Lung (tissue), 12 donors: ENCODE data around the gene BEND6. TPM values are rescaled to one million over a fixed set of nuclear protein-coding genes. Genes with fewer than 3 reads are reported as not detected.

ENCODE experiments used
- ATAC-seq: fragments of 200-7000 bp; cut with Tn5 transposase; one replicate; pipeline ENCODE4 v1.9.1; 2020; ENCODE audit warnings: moderate number of reproducible peaks; ENCODE audit not compliant: insufficient read depth, low FRiP score
- DNase-seq, 3 donors: peaks; one replicate each; pipeline ENCODE4 v3.0.0-alpha.2; 2013 to 2017
- H3K27ac ChIP-seq, 2 donors: one replicate each; pipeline ENCODE4 v1.5.1; 2013; ENCODE audit warnings: mild to moderate bottlenecking in 2 of 2, moderate library complexity in 2 of 2, control low read depth in 1 of 2, inconsistent platforms in 1 of 2, low read depth in 1 of 2, low read length in 1 of 2
- H3K27me3 ChIP-seq, 3 donors: one replicate each; pipeline ENCODE4 v1.5.1; 2013; ENCODE audit warnings: low read length in 2 of 3; ENCODE audit not compliant: control insufficient read depth in 3 of 3, insufficient read depth in 3 of 3
- H3K36me3 ChIP-seq, 4 donors: one replicate each; pipeline ENCODE4 v1.5.1; 2013; ENCODE audit warnings: low read length in 4 of 4, mild to moderate bottlenecking in 1 of 4, moderate library complexity in 1 of 4; ENCODE audit not compliant: control insufficient read depth in 4 of 4, insufficient read depth in 4 of 4
- H3K4me1 ChIP-seq, 5 donors: one replicate each; pipeline ENCODE4 v1.5.1; 2013; ENCODE audit warnings: low read length in 5 of 5, mild to moderate bottlenecking in 2 of 5, moderate library complexity in 1 of 5; ENCODE audit not compliant: control insufficient read depth in 5 of 5, insufficient read depth in 5 of 5
- H3K4me3 ChIP-seq: one replicate; pipeline ENCODE4 v1.5.1; 2013; ENCODE audit warnings: mild to moderate bottlenecking, control low read depth, moderate library complexity
- H3K9ac ChIP-seq, 2 donors: one replicate each; pipeline ENCODE4 v1.5.1; 2013; ENCODE audit warnings: low read length in 2 of 2, control low read depth in 1 of 2; ENCODE audit not compliant: insufficient read depth in 1 of 2
- H3K9me3 ChIP-seq, 4 donors: one replicate each; pipeline ENCODE4 v1.5.1; 2013; ENCODE audit warnings: low read length in 3 of 4, mild to moderate bottlenecking in 1 of 4, moderate library complexity in 1 of 4; ENCODE audit not compliant: control insufficient read depth in 4 of 4, insufficient read depth in 3 of 4
- WGBS, 2 donors: extraction: QIAGEN DNeasy Blood & Tissue Kit; methylation state at CpG; one replicate each; pipeline ENCODE4 v1.1.7; 2013; 5-methylcytosine and 5-hydroxymethylcytosine counted together
- polyA plus RNA-seq, 2 donors: library from polyadenylated mRNA; stranded (reverse); fragments of 200-250 nt; gene quantifications; one replicate each; pipeline ENCODE4 v1.2.1, GENCODE V29; 2013
- total RNA-seq, 2 donors: library from RNA; depleted of rRNA in 1 of 2; stranded (reverse); fragments of >200 nt in 1 of 2; gene quantifications; one replicate each; pipeline ENCODE4 v1.2.1, GENCODE V29; 2014 to 2021
- TF ChIP-seq, protein P1 (sequence below): IDR thresholded peaks from 2 replicates; pipeline ENCODE4 v1.5.1; 2012; ENCODE audit warnings: mild to moderate bottlenecking; ENCODE audit errors: control extremely low read depth, extremely low read depth
- donor health status: control.
- donor health status: control.
- donor health status: Bipolar disorder and iron deficiency.
- donor health status: healthy.
- donor health status: DM: yes; HTN: yes; CAD: no.

The BEND6 gene
- total and polyA plus RNA-seq, 4 donors, result 0.23 to 0.95 (median 0.51) TPM

DNA sequence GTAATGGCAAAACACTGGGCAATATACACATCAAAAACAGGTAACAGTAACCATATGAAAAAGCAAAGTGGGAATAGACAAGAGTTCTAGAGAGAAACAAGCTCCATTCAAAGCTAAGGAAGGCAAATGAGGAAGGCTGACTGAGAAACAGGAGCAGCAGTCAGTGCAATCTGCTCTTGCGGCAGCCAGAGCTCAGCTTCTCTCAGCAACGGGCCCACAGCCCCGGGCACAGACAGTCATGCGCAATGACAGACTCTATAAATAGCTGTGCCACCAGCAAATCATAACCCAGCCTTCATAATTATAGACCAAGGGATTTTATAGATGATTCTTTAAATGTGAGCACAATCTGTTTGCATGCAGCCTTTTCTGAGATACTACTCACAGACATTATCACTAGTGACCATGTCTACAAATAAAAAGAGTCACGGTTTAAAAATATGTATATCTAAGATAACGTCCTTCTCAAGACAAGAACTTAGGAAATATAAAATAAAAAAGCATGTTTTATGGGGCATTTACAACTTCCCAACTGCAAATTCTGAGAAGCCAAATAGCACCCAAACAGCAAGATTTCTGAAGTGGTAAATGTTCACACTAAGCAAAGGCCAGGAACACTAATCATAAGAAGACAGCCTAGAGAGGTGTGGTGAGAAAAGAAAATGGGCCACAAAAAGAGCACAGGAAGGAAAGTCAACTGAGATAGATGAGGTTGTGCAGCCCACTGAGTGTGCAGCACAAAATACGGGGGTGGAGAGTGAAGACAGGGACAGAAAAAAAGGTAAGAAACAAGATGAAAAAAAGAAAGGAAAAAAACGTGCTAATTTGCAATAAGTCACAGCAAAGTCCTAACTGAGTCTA, 39.9 kb upstream of the BEND6 start:
- H3K27ac ChIP-seq, result no peak overlapping the region
- TF ChIP-seq, protein P1, sequence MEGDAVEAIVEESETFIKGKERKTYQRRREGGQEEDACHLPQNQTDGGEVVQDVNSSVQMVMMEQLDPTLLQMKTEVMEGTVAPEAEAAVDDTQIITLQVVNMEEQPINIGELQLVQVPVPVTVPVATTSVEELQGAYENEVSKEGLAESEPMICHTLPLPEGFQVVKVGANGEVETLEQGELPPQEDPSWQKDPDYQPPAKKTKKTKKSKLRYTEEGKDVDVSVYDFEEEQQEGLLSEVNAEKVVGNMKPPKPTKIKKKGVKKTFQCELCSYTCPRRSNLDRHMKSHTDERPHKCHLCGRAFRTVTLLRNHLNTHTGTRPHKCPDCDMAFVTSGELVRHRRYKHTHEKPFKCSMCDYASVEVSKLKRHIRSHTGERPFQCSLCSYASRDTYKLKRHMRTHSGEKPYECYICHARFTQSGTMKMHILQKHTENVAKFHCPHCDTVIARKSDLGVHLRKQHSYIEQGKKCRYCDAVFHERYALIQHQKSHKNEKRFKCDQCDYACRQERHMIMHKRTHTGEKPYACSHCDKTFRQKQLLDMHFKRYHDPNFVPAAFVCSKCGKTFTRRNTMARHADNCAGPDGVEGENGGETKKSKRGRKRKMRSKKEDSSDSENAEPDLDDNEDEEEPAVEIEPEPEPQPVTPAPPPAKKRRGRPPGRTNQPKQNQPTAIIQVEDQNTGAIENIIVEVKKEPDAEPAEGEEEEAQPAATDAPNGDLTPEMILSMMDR, result no peak
- ATAC-seq, result no peak

DNA sequence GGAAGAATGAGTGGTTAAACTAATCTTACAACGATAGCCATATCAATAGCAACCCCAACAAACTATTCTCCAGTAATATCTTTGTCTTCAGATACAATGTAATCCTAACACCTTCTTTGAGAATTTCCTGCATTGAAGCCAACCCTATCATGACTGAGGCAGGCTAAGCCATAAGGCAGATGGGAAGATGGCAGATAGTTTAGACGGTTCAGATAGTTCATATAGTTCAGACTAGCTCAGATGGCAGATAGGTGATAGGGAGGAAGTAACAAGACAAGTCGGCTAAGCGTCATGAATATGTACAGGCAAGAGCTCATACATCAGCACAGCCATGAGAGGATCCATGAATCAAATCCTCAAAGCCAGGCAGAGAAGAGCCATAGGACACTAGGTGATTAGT, 39.1 kb upstream of the BEND6 start:
- ATAC-seq (no peak), DNase-seq (no peak)
- peaks cover 0 to 3% (median 0%) of the 10 kb centered on the region in 5 donors for H3K4me1 ChIP-seq
- no peaks in the 10 kb centered on the region for H3K27me3 ChIP-seq
- H3K36me3 ChIP-seq, result no peaks in the 10 kb centered on the region
- H3K9me3 ChIP-seq, result no peaks in the 10 kb centered on the region
- no peak overlapping the region for H3K4me3 ChIP-seq
- H3K9ac ChIP-seq, result no peak overlapping the region
- 78 to 92% methylated on average over 4 of the region's 4 CpGs for WGBS, 2 donors
- TF ChIP-seq, protein P1, result no peak
- H3K27ac ChIP-seq, result no peak overlapping the region

More for the DNA sequence above, 39.9 kb upstream of the BEND6 start:
- H3K9me3 ChIP-seq, result no peaks in the 10 kb centered on the region
- H3K27me3 ChIP-seq, result no peaks in the 10 kb centered on the region
- no peak overlapping the region for H3K9ac ChIP-seq
- peaks cover 0 to 3% (median 0%) of the 10 kb centered on the region in 5 donors for H3K4me1 ChIP-seq
- 46 to 61% methylated on average over 8 of the region's 8 CpGs for WGBS, 2 donors
- no peak for DNase-seq
- H3K4me3 ChIP-seq, result no peak overlapping the region
- H3K36me3 ChIP-seq, result no peaks in the 10 kb centered on the region

DNA sequence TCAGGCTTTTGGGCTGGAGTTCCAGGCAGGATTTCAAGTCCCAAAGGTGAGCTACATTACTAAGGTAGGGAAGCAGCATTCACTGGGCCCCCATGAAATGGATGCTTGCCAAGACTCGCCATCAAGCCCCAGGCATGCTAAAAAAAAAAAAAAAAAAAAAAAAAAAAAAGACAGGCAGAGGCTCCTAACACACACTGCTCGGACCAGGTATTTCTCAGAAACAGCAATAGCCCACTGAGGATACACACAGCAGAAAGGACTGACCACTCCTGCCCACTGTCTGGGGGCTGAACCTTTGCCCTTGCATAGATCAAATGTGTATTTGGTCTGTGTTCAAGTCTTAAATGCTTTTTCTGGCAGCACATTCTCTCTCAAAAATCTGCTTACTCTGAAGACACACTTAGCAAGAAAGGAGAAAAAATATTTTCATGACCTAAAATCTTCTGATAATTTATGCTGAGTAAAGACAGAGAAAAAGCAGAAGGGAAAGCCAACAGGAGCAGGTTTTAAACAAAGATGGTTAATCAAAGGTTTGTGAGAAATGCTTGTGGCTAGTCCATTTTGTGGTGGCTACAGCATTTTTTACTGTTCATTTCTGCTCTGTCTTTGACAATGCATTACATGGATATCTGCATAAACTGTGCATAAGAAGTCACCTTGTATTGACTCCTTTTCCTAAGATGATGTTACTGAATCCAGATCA, 37.9 kb upstream of the BEND6 start:
- Histone ChIP-seq H3K9me3 (no peaks in the 10 kb centered on the region), H3K27ac (no peak overlapping the region), H3K36me3 (no peaks in the 10 kb centered on the region), H3K4me3 (no peak overlapping the region), H3K4me1 (peaks cover 0 to 3% (median 0%) of the 10 kb centered on the region in 5 donors), H3K9ac (no peak overlapping the region), H3K27me3 (no peaks in the 10 kb centered on the region)
- TF ChIP-seq, protein P1, result no peak
- 52 to 81% methylated on average over 2 of the region's 2 CpGs for WGBS, 2 donors
- DNase-seq, result no peak
- no peak for ATAC-seq
